Measurements from ENCODE around the gene PPME1. TPM values are rescaled to one million over a fixed set of nuclear protein-coding genes. Genes with fewer than 3 reads are reported as not detected.
A peak's percentile ranks its signal among the peaks of the same experiment; 100 is the strongest.

PPME1 gene
- total RNA-seq, 1 experiment from 2014 or later: 157 TPM

DNA sequence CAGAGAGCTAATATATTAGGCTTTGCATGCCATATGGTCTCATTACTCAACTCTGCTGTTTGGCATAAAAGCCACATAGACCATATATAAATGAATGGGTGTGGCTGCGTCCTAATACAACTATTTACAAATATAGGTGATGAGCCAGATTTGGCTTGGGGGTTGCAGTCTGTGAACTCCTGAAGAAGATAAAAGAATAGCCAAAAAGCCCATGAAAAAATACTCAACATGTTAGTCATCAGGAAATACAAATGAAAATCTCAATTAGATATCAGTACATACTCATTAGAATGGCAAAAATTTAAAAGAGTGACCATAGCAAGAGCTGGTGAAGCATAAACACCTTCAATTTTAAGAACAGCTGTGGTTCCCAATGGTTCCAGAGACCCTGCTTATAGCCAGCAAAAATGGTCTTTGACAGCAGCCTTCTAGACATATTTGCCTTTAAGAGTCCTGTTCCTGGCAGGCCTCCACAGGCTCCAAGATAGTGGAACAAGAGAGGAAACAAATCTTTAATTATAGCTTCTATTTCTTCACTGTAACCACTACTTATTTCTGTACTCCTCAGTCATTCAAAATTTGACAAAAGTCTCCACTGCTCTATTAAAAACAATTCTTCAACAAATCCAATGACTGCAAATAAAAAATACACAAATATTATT lies 16.3 kb upstream of the PPME1 start:
- in situ Hi-C loops (cut with HindIII; ENCODE audit: low sequenced_read_pairs): no loop called here
- peak; percentile 53 for DNase-seq (ENCODE audit: low spot score)

DNA sequence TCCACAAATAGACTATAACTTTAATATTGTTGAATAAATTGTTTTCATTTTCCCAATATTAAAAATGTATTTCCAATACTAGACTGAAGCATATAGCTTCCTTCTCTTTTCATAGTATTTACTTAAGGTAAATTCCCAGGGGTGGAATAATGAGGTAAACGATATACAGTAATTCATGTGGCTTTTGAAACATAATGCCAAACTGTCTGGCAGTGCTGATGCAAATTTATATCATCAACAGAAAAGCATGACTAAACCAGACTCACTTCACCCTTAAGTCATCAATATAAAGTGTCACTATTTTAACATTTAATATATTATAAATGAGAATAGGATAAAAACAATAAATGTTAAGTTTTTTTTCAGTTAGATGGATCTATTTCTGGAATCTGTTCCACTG lies 13.9 kb upstream of the PPME1 start:
- DNase-seq (ENCODE audit: low spot score): no peak
- in situ Hi-C loops (cut with HindIII; ENCODE audit: low sequenced_read_pairs): no loop called here

DNA sequence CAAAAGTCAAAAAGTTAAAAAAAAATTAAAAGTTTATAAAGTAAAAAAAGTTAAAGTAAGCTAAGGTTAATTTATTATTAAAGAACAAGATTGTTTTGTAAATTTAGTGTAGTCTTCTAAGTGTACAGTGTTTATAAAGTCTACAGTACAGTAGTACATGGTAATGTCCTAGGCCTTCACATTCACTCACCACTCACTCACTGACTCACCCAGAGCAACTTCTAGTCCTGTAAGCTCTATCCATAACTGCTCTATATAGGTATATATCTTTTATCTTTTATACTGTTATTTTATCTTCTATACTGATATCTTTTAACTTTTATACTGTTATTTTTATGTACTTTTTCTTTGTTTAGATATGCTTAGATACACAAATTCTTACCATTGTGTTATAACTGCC lies 11.4 kb upstream of the PPME1 start:
- DNase-seq (ENCODE audit: low spot score): no peak
- in situ Hi-C loops (cut with HindIII; ENCODE audit: low sequenced_read_pairs): no loop called here

DNA sequence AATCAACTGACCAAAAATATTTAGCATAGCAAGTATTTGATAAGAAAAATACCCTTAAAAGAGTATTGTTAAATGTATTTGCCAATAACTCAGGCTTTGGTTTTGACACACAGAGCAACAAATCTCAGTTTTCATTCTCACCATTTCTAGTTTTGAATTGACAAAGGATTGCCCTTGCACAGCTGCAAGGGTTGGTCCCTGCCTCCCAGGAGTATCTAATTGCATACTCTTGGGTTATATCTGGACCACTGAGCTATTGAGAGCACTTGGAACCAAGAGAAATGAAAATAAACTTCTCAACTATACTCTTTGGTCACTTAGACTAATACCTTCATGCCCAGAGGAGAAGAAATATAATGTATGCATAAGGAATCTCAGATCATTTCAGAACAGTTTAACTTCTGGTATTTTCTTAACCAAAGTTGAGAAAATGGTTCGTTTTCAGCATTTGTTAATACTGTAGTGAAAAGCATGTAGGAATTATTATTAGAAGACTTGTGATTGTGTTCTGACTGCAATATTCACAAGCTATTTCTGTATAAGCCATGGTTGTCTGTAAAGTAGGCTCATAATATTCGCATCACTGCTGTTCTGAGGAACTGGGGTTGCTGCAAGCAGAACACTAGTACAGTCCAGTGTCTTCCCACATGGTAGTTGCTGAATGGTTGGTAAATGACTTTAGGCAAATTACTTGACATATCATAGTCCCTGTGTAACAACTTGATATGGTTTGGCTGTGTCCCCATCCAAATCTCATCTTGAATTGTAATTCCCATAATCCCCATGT lies 8.2 kb upstream of the PPME1 start:
- in situ Hi-C loops (cut with HindIII; ENCODE audit: low sequenced_read_pairs): no loop called here
- no peak for DNase-seq (ENCODE audit: low spot score)

DNA sequence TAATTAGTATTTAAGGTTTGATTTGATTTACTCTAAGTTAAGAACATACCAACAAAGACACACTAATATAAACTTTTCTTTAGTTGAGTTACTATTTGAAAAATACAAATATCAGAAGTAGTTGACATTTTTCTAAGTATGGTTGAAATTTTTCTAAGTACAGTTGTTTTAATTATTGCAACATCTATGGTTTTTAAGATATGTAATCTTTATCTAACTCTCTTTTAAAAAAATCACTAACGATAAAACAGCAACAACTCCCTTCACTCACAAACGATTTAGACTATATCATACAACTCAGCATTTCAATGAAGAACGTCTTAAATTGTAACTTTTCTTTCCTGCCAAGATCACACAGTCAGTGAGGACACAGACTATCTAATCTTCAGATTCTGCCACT lies 2.3 kb upstream of the PPME1 start:
- in situ Hi-C loops (cut with HindIII; ENCODE audit: low sequenced_read_pairs): no loop called here
- DNase-seq (ENCODE audit: low spot score): no peak

DNA sequence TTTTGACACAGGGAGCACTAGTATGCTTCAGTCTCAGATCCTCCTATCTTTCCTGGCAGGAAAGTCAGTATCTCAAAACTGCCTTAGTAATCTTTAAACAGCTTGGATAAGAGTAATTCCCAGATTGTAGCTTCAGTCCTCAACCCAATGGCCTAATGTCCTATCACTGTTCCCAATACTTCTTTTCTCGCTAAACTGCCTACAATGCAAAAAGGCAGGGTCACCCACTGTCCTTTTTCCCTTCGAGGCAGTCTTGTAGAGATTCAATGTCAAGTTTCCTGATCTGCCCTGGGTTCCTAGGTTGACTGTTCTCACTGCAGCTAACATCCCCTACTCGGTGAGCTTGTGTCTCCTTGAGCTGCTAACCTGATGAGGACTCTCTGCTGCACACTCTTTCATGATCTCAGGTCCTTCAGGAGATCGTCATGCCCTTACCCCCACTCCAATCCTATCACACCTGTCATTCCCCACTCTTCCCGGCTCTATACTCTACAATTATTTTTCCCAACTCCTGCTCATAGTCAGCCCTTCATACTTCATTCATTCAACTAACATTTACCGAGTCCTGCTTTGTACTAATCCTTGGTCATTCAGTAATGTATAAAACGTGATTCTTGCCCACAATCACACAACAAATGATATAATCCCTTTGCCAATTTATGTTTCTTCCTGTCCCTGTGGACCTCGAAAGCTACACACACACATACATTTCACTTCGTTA lies 1.2 kb upstream of the PPME1 start:
- in situ Hi-C loops (cut with HindIII; ENCODE audit: low sequenced_read_pairs): no loop called here
- no peak for DNase-seq (ENCODE audit: low spot score)

DNA sequence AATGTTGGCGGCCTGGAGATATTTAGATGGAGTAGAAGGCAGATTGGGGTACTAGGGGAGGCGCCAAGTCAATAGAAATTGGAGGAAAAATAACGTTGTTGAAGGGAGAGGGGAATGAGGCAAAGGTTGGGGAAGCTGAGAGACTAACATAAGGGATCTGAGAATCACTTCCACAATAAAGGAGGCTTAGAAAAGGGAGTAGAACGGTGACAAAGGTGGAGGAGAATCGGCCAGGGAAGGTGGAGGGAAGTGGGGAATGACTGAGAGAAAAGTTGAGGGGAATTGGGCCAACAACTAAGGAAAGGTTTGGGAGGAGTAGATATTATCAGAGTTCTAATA lies 510 bp downstream of the PPME1 start:
- no peak for DNase-seq (ENCODE audit: low spot score)
- in situ Hi-C loops (cut with HindIII; ENCODE audit: low sequenced_read_pairs): no loop called here

DNA sequence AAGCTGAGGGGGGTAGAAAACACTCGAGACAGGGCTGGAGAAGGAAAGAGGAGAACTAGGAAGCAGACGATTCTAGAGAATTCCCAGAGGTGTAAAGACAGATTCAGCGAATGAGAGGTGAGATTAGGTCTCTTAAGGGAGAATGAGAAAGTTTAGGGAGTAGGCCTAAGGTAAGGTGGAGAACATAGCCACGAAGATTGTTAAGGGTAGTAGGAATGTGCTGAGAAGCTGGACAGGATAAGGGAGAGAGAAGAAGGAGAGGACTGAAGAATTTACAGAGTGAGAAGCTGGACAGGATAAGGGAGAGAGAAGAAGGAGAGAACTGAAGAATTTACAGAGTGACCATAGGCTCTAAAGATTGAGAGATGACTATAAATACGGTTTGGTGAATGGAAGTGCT lies 908 bp downstream of the PPME1 start:
- in situ Hi-C loops (cut with HindIII; ENCODE audit: low sequenced_read_pairs): no loop called here
- DNase-seq (ENCODE audit: low spot score): no peak

DNA sequence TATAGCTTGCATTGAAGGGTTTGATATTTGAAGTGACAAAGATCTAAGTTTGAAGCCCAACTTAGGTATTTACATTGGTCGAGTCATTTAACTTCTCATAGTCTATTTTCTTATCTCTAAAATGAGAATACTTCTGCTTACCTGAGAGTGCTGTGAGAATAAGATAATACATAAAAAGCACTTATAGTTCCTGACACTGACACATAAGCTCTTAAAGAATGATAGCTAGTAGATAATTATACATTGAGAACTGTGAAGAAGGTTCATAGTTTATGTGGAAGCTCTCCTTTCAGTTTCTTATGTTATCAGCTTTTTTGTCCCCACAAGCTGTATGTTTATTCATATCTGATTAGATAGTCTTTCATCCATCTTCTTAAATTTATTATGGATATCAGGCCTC lies 4.8 kb downstream of the PPME1 start:
- in situ Hi-C loops (cut with HindIII; ENCODE audit: low sequenced_read_pairs): no loop called here
- no peak for DNase-seq (ENCODE audit: low spot score)

DNA sequence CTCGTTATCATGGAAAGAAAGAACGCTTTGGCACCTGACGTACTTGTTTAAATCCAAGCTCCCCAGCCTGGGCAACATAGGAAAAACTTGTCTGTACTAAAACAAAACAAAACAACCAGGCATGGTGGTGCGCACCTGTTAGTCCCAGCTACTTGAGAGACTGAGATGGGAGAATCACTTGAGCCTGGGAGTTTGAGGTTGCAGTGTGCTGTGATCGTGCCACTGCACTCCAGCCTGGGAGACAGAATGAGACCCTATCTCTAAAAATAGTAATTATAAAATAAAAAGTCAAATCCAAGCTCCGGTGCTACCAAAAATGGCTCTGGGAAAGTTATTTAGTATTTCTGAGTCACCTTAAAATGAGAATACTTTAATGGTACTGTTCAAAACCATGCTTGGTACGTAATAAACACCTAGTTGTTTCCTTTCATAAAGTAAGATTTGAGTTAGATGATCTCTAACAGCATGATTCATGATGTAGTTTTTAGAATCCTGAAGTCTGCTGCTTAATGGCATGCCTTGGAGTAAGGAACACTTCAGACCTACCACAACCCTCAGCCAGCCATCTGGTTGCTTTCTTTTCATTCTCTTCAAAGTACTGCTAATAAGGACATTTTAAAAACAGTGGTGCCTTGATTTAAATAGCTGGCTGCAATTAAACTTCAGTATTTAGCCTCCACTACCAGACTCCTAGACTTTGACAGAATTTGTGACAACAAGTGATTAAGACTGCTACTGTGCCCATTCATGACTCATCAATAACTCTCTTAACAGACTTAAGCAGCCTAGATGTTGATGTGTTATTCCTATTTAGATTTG lies 8.4 kb downstream of the PPME1 start:
- no peak for DNase-seq (ENCODE audit: low spot score)
- in situ Hi-C loops (cut with HindIII; ENCODE audit: low sequenced_read_pairs): no loop called here

DNA sequence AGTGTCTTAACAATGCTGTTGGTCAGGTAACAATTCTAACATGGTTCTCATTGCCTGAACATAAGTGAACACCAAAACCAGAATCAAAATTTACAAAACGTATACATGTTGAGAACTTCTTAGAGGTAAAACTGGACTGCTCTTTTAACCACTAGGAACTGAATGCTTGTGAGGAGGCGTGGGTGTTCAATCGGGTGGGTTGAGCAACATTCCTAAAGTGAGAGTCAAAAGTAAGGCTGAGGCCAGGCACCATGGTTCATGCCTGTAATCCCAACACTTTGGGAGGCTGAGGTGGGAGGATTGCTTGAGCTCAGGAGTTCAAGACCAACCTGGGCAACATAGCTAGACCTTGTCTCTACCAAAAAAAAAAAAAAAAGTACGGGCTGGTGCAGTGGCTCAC lies 11.5 kb downstream of the PPME1 start:
- no peak for DNase-seq (ENCODE audit: low spot score)
- in situ Hi-C loops (cut with HindIII; ENCODE audit: low sequenced_read_pairs): no loop called here

DNA sequence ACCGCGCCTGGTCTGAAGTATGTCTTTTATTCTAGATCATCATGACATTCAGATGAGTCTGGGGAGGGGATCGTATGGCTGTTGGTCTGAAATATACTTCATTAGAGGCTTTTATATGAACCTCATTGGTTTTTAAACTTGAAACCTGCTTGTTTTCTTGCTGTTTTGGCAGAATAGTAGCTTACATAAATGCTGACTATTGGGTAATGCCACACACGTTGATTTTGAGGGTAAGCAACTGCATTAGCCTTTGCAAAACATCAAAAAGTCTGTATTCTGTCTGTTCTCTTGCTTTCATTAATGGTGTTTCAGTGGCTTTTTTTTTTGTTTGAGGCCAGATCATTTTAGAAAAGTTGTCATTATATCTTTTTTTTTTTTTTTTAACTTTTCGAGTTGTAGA lies 14.2 kb downstream of the PPME1 start:
- in situ Hi-C loops (cut with HindIII; ENCODE audit: low sequenced_read_pairs): no loop called here
- no peak for DNase-seq (ENCODE audit: low spot score)

DNA sequence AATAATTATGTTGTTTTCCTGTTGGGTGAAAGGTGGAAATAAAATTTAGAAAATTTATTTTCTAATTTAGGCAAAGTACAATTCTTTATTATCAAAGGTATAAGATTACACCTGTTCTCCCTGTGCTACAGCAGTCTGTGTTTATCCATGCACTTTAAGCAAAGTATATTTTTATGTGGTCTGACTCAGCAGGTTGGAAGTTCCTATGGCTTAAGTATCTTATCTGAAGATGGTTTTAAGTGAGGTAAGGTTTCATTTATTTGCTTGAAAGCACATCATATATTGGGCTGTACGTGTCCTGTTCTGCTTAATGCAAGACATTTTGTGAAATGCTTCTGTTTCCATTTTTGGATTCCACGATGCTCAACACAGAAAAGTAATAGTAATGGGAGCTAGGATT lies 14.6 kb downstream of the PPME1 start:
- no peak for DNase-seq (ENCODE audit: low spot score)
- in situ Hi-C loops (cut with HindIII; ENCODE audit: low sequenced_read_pairs): no loop called here

DNA sequence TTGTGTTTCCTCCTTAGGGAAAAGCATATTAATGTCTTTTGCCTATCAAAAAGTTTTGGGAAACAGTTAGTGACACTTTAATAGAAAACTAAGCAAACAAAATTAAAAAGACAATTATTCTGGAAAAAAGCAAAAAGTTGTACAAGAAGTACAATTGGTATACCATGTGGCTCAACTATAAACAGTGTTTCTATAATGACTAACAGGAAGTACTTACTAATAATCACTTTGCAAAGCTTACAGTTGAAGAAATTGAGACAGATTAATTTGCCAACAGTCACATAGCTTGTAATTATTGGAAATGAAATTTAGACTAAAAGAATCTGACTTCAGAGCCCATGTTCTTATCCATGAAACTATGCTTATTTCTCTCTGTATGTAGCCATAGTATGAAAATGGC lies 24.7 kb downstream of the PPME1 start:
- no peak for DNase-seq (ENCODE audit: low spot score)
- in situ Hi-C loops (cut with HindIII; ENCODE audit: low sequenced_read_pairs): no loop called here

DNA sequence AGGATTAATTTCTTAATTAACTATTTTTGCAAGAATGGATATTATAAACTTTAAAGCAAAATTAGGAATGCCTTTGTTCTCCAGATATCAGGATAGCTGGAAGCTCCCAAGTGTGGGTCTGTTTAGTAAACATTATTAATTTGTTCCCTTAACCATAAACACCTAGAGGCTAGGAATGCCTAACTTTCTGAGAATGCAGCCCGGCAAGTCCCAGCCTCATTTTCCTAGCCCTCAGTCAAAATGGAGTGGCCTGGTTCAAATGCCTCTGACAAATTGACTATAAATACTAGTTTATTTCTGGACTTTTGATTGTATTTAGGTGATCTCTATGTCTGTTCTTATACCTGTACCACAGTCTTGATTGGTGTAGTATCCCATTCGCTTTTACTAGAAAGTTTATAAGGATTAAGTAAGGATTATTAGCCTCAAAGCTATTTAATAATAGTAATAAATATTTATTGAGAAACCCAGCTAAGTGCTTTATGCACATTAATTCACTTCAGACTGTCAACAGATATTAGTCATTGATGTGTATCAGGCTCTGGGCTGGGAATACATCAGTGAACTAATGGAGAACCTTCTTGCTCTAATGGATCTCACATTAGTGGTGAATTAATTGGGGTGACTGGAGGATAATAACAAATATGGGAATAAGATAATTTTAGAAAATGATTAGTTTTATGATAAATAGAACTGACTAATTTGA lies 25.8 kb downstream of the PPME1 start:
- in situ Hi-C loops (cut with HindIII; ENCODE audit: low sequenced_read_pairs): no loop called here
- DNase-seq (ENCODE audit: low spot score): no peak

DNA sequence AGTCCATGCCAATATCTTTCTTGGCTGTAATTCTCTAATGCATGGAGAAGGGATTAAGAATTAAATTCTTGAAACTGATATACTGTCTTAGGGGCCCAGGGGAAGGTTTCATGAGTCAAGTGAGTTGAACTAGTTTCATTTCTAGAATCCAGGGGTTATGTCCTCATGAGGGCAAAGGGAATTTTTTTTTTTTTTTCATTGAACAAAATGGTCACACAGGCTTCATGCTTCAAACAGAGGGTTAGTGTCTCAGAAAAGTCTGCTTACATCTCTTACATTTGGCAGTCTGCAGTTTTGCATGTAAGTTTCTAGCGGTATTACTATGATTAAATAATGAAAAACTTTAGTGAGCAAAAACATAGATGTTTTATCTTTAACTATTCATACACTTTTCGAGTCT lies 32.9 kb downstream of the PPME1 start:
- DNase-seq (ENCODE audit: low spot score): no peak
- in situ Hi-C loops (cut with HindIII; ENCODE audit: low sequenced_read_pairs): no loop called here

DNA sequence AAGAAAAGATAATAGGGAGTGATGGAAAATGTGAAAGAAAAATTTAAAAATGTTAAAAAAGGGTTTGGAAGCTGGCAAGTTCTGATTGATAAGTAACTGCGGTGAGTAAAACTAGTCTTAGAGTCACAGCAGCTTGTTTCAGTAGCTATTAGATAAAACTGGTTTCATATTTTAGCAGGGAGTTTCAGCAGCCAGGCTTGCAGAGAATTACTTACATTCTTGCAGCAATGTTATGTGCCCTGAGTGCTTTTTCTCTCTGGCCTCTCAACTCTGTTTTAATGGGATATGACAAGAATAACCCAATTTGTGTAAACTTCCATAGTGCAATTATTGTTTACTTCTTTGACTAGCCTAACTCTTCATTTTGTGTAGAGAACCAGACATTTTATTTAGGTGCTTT lies 33.6 kb downstream of the PPME1 start:
- in situ Hi-C loops (cut with HindIII; ENCODE audit: low sequenced_read_pairs): no loop called here
- no peak for DNase-seq (ENCODE audit: low spot score)

DNA sequence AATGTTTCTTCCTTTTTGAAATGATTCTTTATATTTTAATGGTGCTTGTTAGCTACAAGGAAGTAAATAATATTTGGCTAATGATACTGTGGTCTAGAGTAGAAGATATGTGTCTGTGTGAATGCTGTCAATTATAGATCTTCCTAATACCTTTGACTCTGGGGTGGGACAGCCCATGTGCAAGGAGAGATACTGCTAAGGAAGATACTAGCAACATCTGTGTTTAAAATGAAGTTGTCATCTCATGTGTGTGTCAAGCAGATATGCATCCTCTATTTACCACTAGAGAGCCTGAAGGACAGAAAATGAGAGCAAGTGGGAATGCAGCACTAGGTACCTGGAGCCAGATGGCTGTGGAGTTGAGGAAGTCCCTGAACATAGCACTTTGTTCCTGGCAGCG lies 34.1 kb downstream of the PPME1 start:
- in situ Hi-C loops (cut with HindIII; ENCODE audit: low sequenced_read_pairs): no loop called here
- no peak for DNase-seq (ENCODE audit: low spot score)

DNA sequence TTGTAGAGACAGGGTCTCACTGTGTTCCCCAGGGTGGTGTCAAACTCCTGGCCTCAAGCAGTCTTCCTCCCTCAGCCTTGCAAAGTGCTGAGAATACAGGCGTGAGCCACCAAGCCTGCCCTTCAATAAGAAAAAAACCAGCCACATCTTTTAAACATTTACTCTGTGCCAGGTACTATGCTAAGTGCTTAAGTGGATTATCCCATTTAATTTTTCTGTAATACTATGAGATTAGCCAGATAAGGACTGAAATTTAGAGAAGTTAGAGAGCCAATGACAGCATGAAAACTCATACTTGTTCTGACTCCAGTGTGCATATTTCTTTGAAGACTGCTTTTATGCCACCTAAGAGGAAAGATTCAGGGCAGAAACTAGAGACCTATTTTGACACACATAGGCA lies 35.7 kb downstream of the PPME1 start:
- in situ Hi-C loops (cut with HindIII; ENCODE audit: low sequenced_read_pairs): no loop called here

More for the DNA sequence above, 35.7 kb downstream of the PPME1 start:
- DNase-seq (ENCODE audit: low spot score): no peak

Measured in G401 (cell line).